Hepatocyte (in vitro differentiated cells): ENCODE results near the gene SSPN. TPM values are rescaled to one million over a fixed set of nuclear protein-coding genes. Genes with fewer than 3 reads are reported as not detected.

Experiments
- DNase-seq: peaks from one replicate; pipeline ENCODE4 v3.0.0-alpha.2; 2016; ENCODE audit warnings: low spot score
- H2AFZ ChIP-seq: fragments of 200-600 bp; sonication (generic); 2 replicates; pipeline ENCODE4 v1.6.0; 2016; ENCODE audit warnings: antibody characterized with exemption, mild to moderate bottlenecking
- H3K27ac ChIP-seq: fragments of 200-600 bp; sonication (generic); 2 replicates; pipeline ENCODE4 v1.5.1; 2016; ENCODE audit warnings: mild to moderate bottlenecking
- H3K27me3 ChIP-seq: fragments of 200-600 bp; sonication (generic); 2 replicates; pipeline ENCODE4 v1.6.1; 2016
- H3K36me3 ChIP-seq: fragments of 200-600 bp; sonication (generic); replicated peaks from 2 replicates; pipeline ENCODE4 v1.5.1; 2016; ENCODE audit warnings: low read depth; ENCODE audit not compliant: insufficient read depth
- H3K4me1 ChIP-seq: fragments of 200-600 bp; sonication (generic); 2 replicates; pipeline ENCODE4 v1.5.1; 2016; ENCODE audit warnings: mild to moderate bottlenecking, moderate library complexity; ENCODE audit not compliant: insufficient read depth
- H3K4me2 ChIP-seq: fragments of 200-600 bp; sonication (generic); 2 replicates; pipeline ENCODE4 v1.6.0; 2016
- H3K4me3 ChIP-seq: fragments of 200-600 bp; sonication (generic); 2 replicates; pipeline ENCODE4 v1.5.1; 2016; ENCODE audit warnings: mild to moderate bottlenecking
- H3K79me2 ChIP-seq: fragments of 200-600 bp; sonication (generic); 2 replicates; pipeline ENCODE4 v1.6.0; 2017; ENCODE audit warnings: mild to moderate bottlenecking
- H3K9me2 ChIP-seq: fragments of 200-600 bp; sonication (generic); replicated peaks from 2 replicates; pipeline ENCODE4 v1.6.0; 2017; ENCODE audit warnings: mild to moderate bottlenecking; ENCODE audit not compliant: insufficient read depth
- H3K9me3 ChIP-seq: fragments of 200-600 bp; sonication (generic); 2 replicates; pipeline ENCODE4 v1.5.1; 2016; ENCODE audit warnings: low read depth, mild to moderate bottlenecking
- H4K20me1 ChIP-seq: fragments of 200-600 bp; sonication (generic); 2 replicates; pipeline ENCODE4 v1.6.0; 2016; ENCODE audit warnings: mild to moderate bottlenecking; ENCODE audit not compliant: insufficient read depth, poor library complexity, severe bottlenecking
- CTCF ChIP-seq: fragments of 200-600 bp; sonication (generic); IDR thresholded peaks from 2 replicates; pipeline ENCODE4 v1.5.1; 2016; ENCODE audit warnings: antibody characterized with exemption, mild to moderate bottlenecking; ENCODE audit not compliant: poor library complexity
- EZH2 ChIP-seq: fragments of 200-600 bp; sonication (generic); IDR thresholded peaks from 2 replicates; pipeline ENCODE4 v1.6.1; 2016; ENCODE audit warnings: antibody characterized with exemption, mild to moderate bottlenecking, borderline replicate concordance
- EZH2phosphoT487 ChIP-seq: fragments of 200-600 bp; sonication (generic); IDR thresholded peaks from one replicate; pipeline ENCODE4 v1.6.1; 2018; ENCODE audit warnings: antibody characterized with exemption, mild to moderate bottlenecking, low read depth, moderate library complexity; ENCODE audit not compliant: unreplicated experiment, severe bottlenecking
- WGBS: methylation state at CpG from one replicate; pipeline ENCODE4 v1.1.6; 2016; ENCODE audit warnings: low lambda C conversion rate; ENCODE audit errors: missing lambda C conversion rate; 5-methylcytosine and 5-hydroxymethylcytosine counted together
- polyA plus RNA-seq: library from polyadenylated mRNA; unstranded; fragments of >200 nt; fragmentation: Nextera tagmentation; extraction: Ambion mirVana; gene quantifications from 2 replicates; pipeline ENCODE4 v1.2.1, GENCODE V29; 2016
- total RNA-seq: library from RNA; depleted of rRNA; stranded (reverse); fragments of >200 nt; gene quantifications from 2 replicates; pipeline ENCODE4 v1.2.3, GENCODE V29; 2014

SSPN gene
- total and polyA plus RNA-seq, 2 experiments from 2014 or later: 1.7 to 12.5 TPM

DNA sequence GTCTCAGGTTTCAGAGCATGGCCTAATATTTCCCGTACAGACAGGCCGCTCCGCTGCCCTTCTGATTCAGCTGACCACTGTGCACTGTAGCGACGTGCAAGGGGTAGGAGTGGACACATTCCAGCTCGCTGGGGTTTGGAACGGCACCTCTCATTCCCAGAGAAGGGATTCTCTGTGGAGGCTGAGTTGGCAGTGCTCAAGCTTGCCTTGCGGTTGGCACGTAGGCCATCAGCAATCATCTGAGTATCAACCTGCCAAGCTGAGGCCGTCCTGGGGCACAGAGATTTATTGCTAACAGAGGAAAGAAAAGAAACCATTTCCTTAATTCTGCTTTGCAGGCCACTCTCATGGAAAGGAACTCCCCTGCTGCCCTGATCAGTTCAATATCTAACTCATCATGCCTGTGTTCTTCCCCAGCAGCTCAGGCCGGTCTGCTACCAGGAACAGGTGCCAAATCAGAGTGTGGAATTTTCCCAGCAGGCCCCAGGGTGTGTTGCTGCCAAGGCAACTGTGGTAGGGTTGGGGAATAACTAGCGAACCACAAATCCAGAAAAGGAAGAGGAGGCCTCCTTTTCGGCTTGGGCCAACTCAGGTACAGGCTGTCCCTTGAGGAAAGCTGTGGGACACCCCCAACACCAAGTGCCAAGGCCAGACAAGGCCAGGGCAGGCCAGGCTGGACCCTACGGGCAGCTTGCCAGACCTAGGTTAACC lies 92.5 kb downstream of the SSPN start:
- no peak overlapping the region for H3K4me3 ChIP-seq
- no peaks in the 10 kb centered on the region for H3K4me1 ChIP-seq
- H3K9me3 ChIP-seq: no peaks in the 10 kb centered on the region
- H2AFZ ChIP-seq: no peak overlapping the region
- H4K20me1 ChIP-seq: no peaks in the 10 kb centered on the region
- no peak overlapping the region for H3K27ac ChIP-seq
- no peak for TF ChIP-seq EZH2phosphoT487
- no peak for TF ChIP-seq CTCF
- no peak for TF ChIP-seq EZH2
- 90% methylated on average over 14 of the region's 14 CpGs for WGBS
- no peaks in the 10 kb centered on the region for H3K27me3 ChIP-seq
- H3K4me2 ChIP-seq: no peak overlapping the region
- no peaks in the 10 kb centered on the region for H3K79me2 ChIP-seq
- no peaks in the 10 kb centered on the region for H3K36me3 ChIP-seq
- DNase-seq: no peak
- H3K9me2 ChIP-seq: no peaks in the 10 kb centered on the region

- Histone ChIP-seq H4K20me1 (no peaks in the 10 kb centered on the region), H3K27me3 (no peaks in the 10 kb centered on the region), H3K9me2 (no peaks in the 10 kb centered on the region), H3K36me3 (no peaks in the 10 kb centered on the region), H3K4me1 (no peaks in the 10 kb centered on the region), H3K4me2 (no peak overlapping the region), H3K9me3 (no peaks in the 10 kb centered on the region), H3K27ac (peak overlapping the region; percentile 31), H2AFZ (no peak overlapping the region), H3K79me2 (no peaks in the 10 kb centered on the region), H3K4me3 (no peak overlapping the region)
- no peak for TF ChIP-seq EZH2phosphoT487
- TF ChIP-seq CTCF: no peak
- TF ChIP-seq EZH2: no peak
- WGBS: 68% methylated on average over 2 of the region's 2 CpGs
- no peak for DNase-seq
These were observed 95.2 kb downstream of the SSPN start for GRCh38 chr12:26290565-26290964.

GRCh38 chr12:26292596-26292995 lies 97.2 kb downstream of the SSPN start:
- H3K79me2 ChIP-seq: no peaks in the 10 kb centered on the region
- no peaks in the 10 kb centered on the region for H3K9me2 ChIP-seq
- no peaks in the 10 kb centered on the region for H3K9me3 ChIP-seq
- no peaks in the 10 kb centered on the region for H3K27me3 ChIP-seq
- no peak overlapping the region for H3K4me3 ChIP-seq
- 94% methylated on average over 1 of the region's 1 CpG for WGBS
- no peak overlapping the region for H3K4me2 ChIP-seq
- no peak overlapping the region for H2AFZ ChIP-seq
- no peaks in the 10 kb centered on the region for H4K20me1 ChIP-seq
- TF ChIP-seq EZH2phosphoT487 (no peak), CTCF (no peak), EZH2 (no peak)
- H3K4me1 ChIP-seq: no peaks in the 10 kb centered on the region
- H3K36me3 ChIP-seq: no peaks in the 10 kb centered on the region
- no peak overlapping the region for H3K27ac ChIP-seq
- no peak for DNase-seq

DNA sequence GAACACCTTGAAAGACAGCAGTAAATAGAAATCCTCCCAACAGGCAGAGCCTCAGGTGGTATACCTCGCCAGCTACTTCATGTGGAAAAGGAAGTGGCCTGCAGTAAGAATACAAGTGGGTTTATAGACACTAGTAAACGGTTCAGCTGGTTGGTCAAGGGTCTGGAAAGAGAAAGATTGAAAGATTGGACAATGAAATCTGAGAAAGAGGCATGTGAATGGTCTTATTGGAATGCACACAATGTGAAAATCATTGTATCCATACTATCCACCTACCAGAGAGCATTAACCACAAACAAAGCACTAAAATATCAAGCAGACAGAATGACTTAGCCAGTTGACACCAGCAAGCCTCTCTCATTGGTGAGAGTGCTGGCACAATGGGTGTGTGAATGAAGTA lies 98.2 kb downstream of the SSPN start:
- H3K27me3 ChIP-seq: no peaks in the 10 kb centered on the region

More for the DNA sequence above, 98.2 kb downstream of the SSPN start:
- Histone ChIP-seq H3K36me3 (no peaks in the 10 kb centered on the region), H3K9me2 (no peaks in the 10 kb centered on the region), H4K20me1 (no peaks in the 10 kb centered on the region), H3K4me1 (no peaks in the 10 kb centered on the region), H2AFZ (no peak overlapping the region), H3K27ac (no peak overlapping the region), H3K4me2 (no peak overlapping the region), H3K79me2 (no peaks in the 10 kb centered on the region), H3K9me3 (no peaks in the 10 kb centered on the region), H3K4me3 (no peak overlapping the region)
- DNase-seq: no peak
- TF ChIP-seq EZH2 (no peak), EZH2phosphoT487 (no peak), CTCF (no peak)
- WGBS: 76% methylated on average over 2 of the region's 2 CpGs
